Breast epithelium (tissue), 3 donors: ENCODE measurements around the gene GPR15.

ENCODE experiments used
- POLR2AphosphoS5 ChIP-seq, 3 donors: sonication (generic); formaldehyde crosslinking; IDR thresholded peaks; one replicate each; pipeline ENCODE4 v1.6.1; 2017; ENCODE audit warnings: antibody characterized with exemption in 3 of 3
- TF ChIP-seq, protein P1 (sequence below), 3 donors: fragments of 450-650 bp; IDR thresholded peaks; one replicate each; pipeline ENCODE4 v1.5.1; 2016 to 2017; ENCODE audit warnings: antibody characterized with exemption in 3 of 3, mild to moderate bottlenecking in 3 of 3, moderate library complexity in 3 of 3

DNA sequence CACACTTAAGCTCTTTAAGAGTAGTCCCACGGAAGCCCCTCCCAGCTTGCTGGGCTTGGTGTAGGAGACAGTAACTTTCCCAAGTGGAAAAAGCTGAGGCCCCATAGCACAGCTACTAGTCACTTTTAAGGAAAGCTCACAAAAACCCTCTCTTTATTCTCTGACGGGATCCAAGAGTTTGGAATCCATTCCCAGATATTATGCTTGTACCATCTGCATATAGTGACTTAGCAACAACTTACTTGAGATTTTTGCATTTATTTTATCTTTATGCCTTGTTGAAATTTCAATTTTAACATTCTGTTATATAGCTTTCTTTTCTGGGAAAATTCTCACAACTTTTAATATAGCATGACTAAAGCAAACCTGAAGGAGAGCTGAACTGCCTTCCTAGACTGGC, 19.5 kb downstream of the GPR15 start:
- TF ChIP-seq, protein P1, sequence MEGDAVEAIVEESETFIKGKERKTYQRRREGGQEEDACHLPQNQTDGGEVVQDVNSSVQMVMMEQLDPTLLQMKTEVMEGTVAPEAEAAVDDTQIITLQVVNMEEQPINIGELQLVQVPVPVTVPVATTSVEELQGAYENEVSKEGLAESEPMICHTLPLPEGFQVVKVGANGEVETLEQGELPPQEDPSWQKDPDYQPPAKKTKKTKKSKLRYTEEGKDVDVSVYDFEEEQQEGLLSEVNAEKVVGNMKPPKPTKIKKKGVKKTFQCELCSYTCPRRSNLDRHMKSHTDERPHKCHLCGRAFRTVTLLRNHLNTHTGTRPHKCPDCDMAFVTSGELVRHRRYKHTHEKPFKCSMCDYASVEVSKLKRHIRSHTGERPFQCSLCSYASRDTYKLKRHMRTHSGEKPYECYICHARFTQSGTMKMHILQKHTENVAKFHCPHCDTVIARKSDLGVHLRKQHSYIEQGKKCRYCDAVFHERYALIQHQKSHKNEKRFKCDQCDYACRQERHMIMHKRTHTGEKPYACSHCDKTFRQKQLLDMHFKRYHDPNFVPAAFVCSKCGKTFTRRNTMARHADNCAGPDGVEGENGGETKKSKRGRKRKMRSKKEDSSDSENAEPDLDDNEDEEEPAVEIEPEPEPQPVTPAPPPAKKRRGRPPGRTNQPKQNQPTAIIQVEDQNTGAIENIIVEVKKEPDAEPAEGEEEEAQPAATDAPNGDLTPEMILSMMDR (IDR thresholded peaks at IDR 0.05) = no peak
- TF ChIP-seq POLR2AphosphoS5 (IDR thresholded peaks at IDR 0.05) = no peak
